Naive thymus-derived CD4-positive, alpha-beta T cell (primary cell): ENCODE results near the gene ADAMTS6. TPM values are rescaled to one million over a fixed set of nuclear protein-coding genes. Genes with fewer than 3 reads are reported as not detected.

ENCODE experiments used
- ATAC-seq: fragments of 150-1000 bp; cut with Tn5 transposase; 2 replicates; pipeline ENCODE4 v1.10.0; 2021; ENCODE audit warnings: mild to moderate bottlenecking, moderate library complexity
- CTCF ChIA-PET: fragments of 350-600 bp; sonication (Branson Sonifier 250); formaldehyde crosslinking; loops from one replicate; lab custom pipeline; 2021; ENCODE audit warnings: antibody characterized with exemption; lab: Charles Lee
- POLR2A ChIA-PET: fragments of 350-600 bp; sonication (Branson Sonifier 250); formaldehyde crosslinking; loops from one replicate; lab custom pipeline; 2021; ENCODE audit warnings: antibody characterized with exemption, inconsistent platforms; lab: Charles Lee
- DNase-seq, 9 donors: peaks; one replicate each; pipeline versions ENCODE4 v3.0.0 to v3.0.0-alpha.2; 2020 to 2022; ENCODE audit warnings: mixed read lengths in 1 of 9
- H3K27ac ChIP-seq: one replicate; pipeline ENCODE4 v1.7.0; 2013; ENCODE audit warnings: mild to moderate bottlenecking, low read depth, low read length, moderate library complexity
- H3K27me3 ChIP-seq, 2 donors: one replicate each; pipeline ENCODE4 v1.7.0; 2013; ENCODE audit warnings: low read length in 2 of 2, mild to moderate bottlenecking in 2 of 2, moderate library complexity in 2 of 2; ENCODE audit not compliant: control insufficient read depth in 2 of 2, insufficient read depth in 2 of 2
- H3K36me3 ChIP-seq, 3 experiments: 1 replicate in 2 of 3; 2 replicates in 1 of 3; pipeline ENCODE4 v1.7.0; 2013; ENCODE audit warnings: low read length in 3 of 3, mild to moderate bottlenecking in 3 of 3, moderate library complexity in 1 of 3; ENCODE audit not compliant: insufficient read depth in 3 of 3, control insufficient read depth in 2 of 3
- H3K4me1 ChIP-seq, 2 donors: one replicate each; pipeline ENCODE4 v1.7.0; 2013; ENCODE audit warnings: low read length in 2 of 2, mild to moderate bottlenecking in 2 of 2, moderate library complexity in 1 of 2; ENCODE audit not compliant: control insufficient read depth in 2 of 2, insufficient read depth in 2 of 2
- H3K4me3 ChIP-seq: 2 replicates; pipeline ENCODE4 v1.7.0; 2013; ENCODE audit warnings: mild to moderate bottlenecking, low read length
- H3K9me3 ChIP-seq, 3 experiments: 1 replicate in 2 of 3; 2 replicates in 1 of 3; pipeline ENCODE4 v1.7.0; 2013; ENCODE audit warnings: low read length in 3 of 3; ENCODE audit not compliant: control insufficient read depth in 2 of 3
- H3K27ac Mint-ChIP-seq, 9 donors: one replicate each; pipeline ENCODE4 v1.8.0; 2020 to 2022; ENCODE audit warnings: mixed read lengths in 9 of 9, mild to moderate bottlenecking in 8 of 9, moderate library complexity in 5 of 9, inconsistent platforms in 2 of 9
- H3K27me3 Mint-ChIP-seq, 5 donors: one replicate each; pipeline ENCODE4 v1.8.0; 2021 to 2022; ENCODE audit warnings: mixed read lengths in 5 of 5, mild to moderate bottlenecking in 1 of 5
- H3K36me3 Mint-ChIP-seq, 5 donors: one replicate each; pipeline ENCODE4 v1.8.0; 2020 to 2022; ENCODE audit warnings: mixed read lengths in 5 of 5, mild to moderate bottlenecking in 3 of 5, inconsistent platforms in 1 of 5
- H3K4me1 Mint-ChIP-seq, 7 donors: one replicate each; pipeline ENCODE4 v1.8.0; 2020 to 2022; ENCODE audit warnings: mixed read lengths in 7 of 7, mild to moderate bottlenecking in 3 of 7, inconsistent platforms in 1 of 7
- H3K4me3 Mint-ChIP-seq, 10 donors: one replicate each; pipeline ENCODE4 v1.8.0; 2020 to 2022; ENCODE audit warnings: mild to moderate bottlenecking in 10 of 10, mixed read lengths in 10 of 10, moderate library complexity in 6 of 10, inconsistent platforms in 2 of 10
- H3K9me3 Mint-ChIP-seq, 11 donors: one replicate each; pipeline ENCODE4 v1.8.0; 2020 to 2022; ENCODE audit warnings: mixed read lengths in 11 of 11, mild to moderate bottlenecking in 4 of 11, inconsistent platforms in 1 of 11, moderate library complexity in 1 of 11
- intact Hi-C, 2 donors: fragments of 100-400 bp; cut with micrococcal nuclease; formaldehyde crosslinking; loops; one replicate each; pipeline ENCODE4 v1.15.1; 2023
- polyA plus RNA-seq, 2 donors: library from polyadenylated mRNA; unstranded; fragments of 300-500 nt; fragmentation: Illumina TruSeq; gene quantifications; one replicate each; pipeline ENCODE4 v1.2.3, GENCODE V29; 2021
- total RNA-seq, 6 experiments: library from RNA in 5 of 6; stranded (reverse) in 5 of 6; gene quantifications; 1 replicate in 5 of 6; 2 replicates in 1 of 6; pipeline ENCODE4 v1.2.3 and lab custom pipeline; 2021 to 2026

The ADAMTS6 gene
- total and polyA plus RNA-seq, 7 experiments from 2014 or later, result 0.14 to 4.5 (median 2.6) TPM

- Histone ChIP-seq H3K9me3 (no peaks in the 10 kb centered on the region), H3K36me3 (no peaks in the 10 kb centered on the region), H3K27me3 (no peaks in the 10 kb centered on the region), H3K4me3 (no peak overlapping the region), H3K4me1 (no peaks in the 10 kb centered on the region), H3K27ac (no peak overlapping the region)
- ATAC-seq (no peak), DNase-seq (no peak)
- Mint-ChIP-seq H3K4me1 (no peaks in the 10 kb centered on the region), H3K4me3 (no peak overlapping the region), H3K9me3 (no peaks in the 10 kb centered on the region), H3K27ac (no peak overlapping the region), H3K36me3 (no peaks in the 10 kb centered on the region), H3K27me3 (peaks cover 0 to 4% (median 0%) of the 10 kb centered on the region in 5 donors)
- intact Hi-C loops, result no loop called here
- ChIA-PET CTCF (no interaction called here), POLR2A (no interaction called here)
Observed at GRCh38 chr5:65364907-65365306, 116.8 kb downstream of the ADAMTS6 start.

- peaks cover 0 to 3% (median 0%) of the 10 kb centered on the region in 7 donors for H3K4me1 Mint-ChIP-seq
- Histone ChIP-seq H3K9me3 (no peaks in the 10 kb centered on the region), H3K4me3 (no peak overlapping the region), H3K27me3 (no peaks in the 10 kb centered on the region), H3K36me3 (no peaks in the 10 kb centered on the region), H3K27ac (no peak overlapping the region), H3K4me1 (no peaks in the 10 kb centered on the region)
- ATAC-seq (no peak), DNase-seq (no peak)
- H3K9me3 Mint-ChIP-seq, result no peaks in the 10 kb centered on the region
- ChIA-PET CTCF (no interaction called here), POLR2A (no interaction called here)
- no peaks in the 10 kb centered on the region for H3K36me3 Mint-ChIP-seq
- intact Hi-C loops, result no loop called here
- no peak overlapping the region for H3K4me3 Mint-ChIP-seq
- peaks cover 0 to 4% (median 0%) of the 10 kb centered on the region in 5 donors for H3K27me3 Mint-ChIP-seq
- no peak overlapping the region for H3K27ac Mint-ChIP-seq
Observed at GRCh38 chr5:65363499-65363898, 118.2 kb downstream of the ADAMTS6 start.

- CTCF ChIA-PET, result no interaction called here
Observed at GRCh38 chr5:65359981-65360380, 121.7 kb downstream of the ADAMTS6 start.

GRCh38 chr5:65359569-65359968 lies 122.2 kb downstream of the ADAMTS6 start:
- intact Hi-C loops, result no loop called here
- Mint-ChIP-seq H3K4me1 (peaks cover 0 to 3% (median 0%) of the 10 kb centered on the region in 7 donors), H3K27ac (no peak overlapping the region), H3K9me3 (no peaks in the 10 kb centered on the region), H3K36me3 (no peaks in the 10 kb centered on the region), H3K27me3 (peaks cover 0 to 6% (median 4%) of the 10 kb centered on the region in 5 donors), H3K4me3 (no peak overlapping the region)
- Histone ChIP-seq H3K27ac (no peak overlapping the region), H3K9me3 (no peaks in the 10 kb centered on the region), H3K4me3 (no peak overlapping the region), H3K36me3 (no peaks in the 10 kb centered on the region), H3K4me1 (no peaks in the 10 kb centered on the region), H3K27me3 (no peaks in the 10 kb centered on the region)
- POLR2A ChIA-PET, result no interaction called here
- ATAC-seq, result no peak
- no peak for DNase-seq
- CTCF ChIA-PET, result no interaction called here

More at GRCh38 chr5:65359981-65360380, 121.7 kb downstream of the ADAMTS6 start:
- H3K27ac ChIP-seq, result no peak overlapping the region
- intact Hi-C loops, result no loop called here
- POLR2A ChIA-PET, result no interaction called here
- H3K4me1 ChIP-seq, result no peaks in the 10 kb centered on the region
- H3K27me3 ChIP-seq, result no peaks in the 10 kb centered on the region
- no peaks in the 10 kb centered on the region for H3K9me3 ChIP-seq
- H3K36me3 Mint-ChIP-seq, result no peaks in the 10 kb centered on the region
- no peak overlapping the region for H3K27ac Mint-ChIP-seq
- ATAC-seq, result no peak
- H3K4me1 Mint-ChIP-seq, result peaks cover 0 to 3% (median 0%) of the 10 kb centered on the region in 7 donors
- peaks cover 0 to 6% (median 4%) of the 10 kb centered on the region in 5 donors for H3K27me3 Mint-ChIP-seq
- H3K9me3 Mint-ChIP-seq, result no peaks in the 10 kb centered on the region
- no peaks in the 10 kb centered on the region for H3K36me3 ChIP-seq
- no peak overlapping the region for H3K4me3 Mint-ChIP-seq
- no peak overlapping the region for H3K4me3 ChIP-seq
- DNase-seq, result no peak

GRCh38 chr5:65356274-65356673 lies 125.4 kb downstream of the ADAMTS6 start:
- Mint-ChIP-seq H3K27me3 (peaks cover 0 to 6% (median 4%) of the 10 kb centered on the region in 5 donors), H3K27ac (no peak overlapping the region), H3K4me3 (no peak overlapping the region), H3K4me1 (peaks cover 0 to 3% (median 0%) of the 10 kb centered on the region in 7 donors), H3K9me3 (no peaks in the 10 kb centered on the region), H3K36me3 (no peaks in the 10 kb centered on the region)
- no peaks in the 10 kb centered on the region for H3K36me3 ChIP-seq
- H3K4me3 ChIP-seq, result no peak overlapping the region
- ATAC-seq, result no peak
- no peaks in the 10 kb centered on the region for H3K27me3 ChIP-seq
- intact Hi-C loops, result no loop called here
- DNase-seq, result no peak
- ChIA-PET POLR2A (no interaction called here), CTCF (no interaction called here)
- H3K4me1 ChIP-seq, result no peaks in the 10 kb centered on the region
- no peaks in the 10 kb centered on the region for H3K9me3 ChIP-seq
- no peak overlapping the region for H3K27ac ChIP-seq

GRCh38 chr5:65355301-65355700 lies 126.4 kb downstream of the ADAMTS6 start:
- no peaks in the 10 kb centered on the region for H3K27me3 ChIP-seq
- DNase-seq, result no peak

GRCh38 chr5:65341835-65342234 lies 139.9 kb downstream of the ADAMTS6 start:
- DNase-seq (no peak), ATAC-seq (no peak)
- H3K27ac Mint-ChIP-seq, result no peak overlapping the region
- ChIA-PET CTCF (no interaction called here), POLR2A (no interaction called here)
- H3K36me3 Mint-ChIP-seq, result peaks cover 0 to 23% (median 6%) of the 10 kb centered on the region in 5 donors
- H3K4me3 Mint-ChIP-seq, result no peak overlapping the region
- peaks cover 0 to 5% (median 0%) of the 10 kb centered on the region in 5 donors for H3K27me3 Mint-ChIP-seq
- Histone ChIP-seq H3K4me1 (no peaks in the 10 kb centered on the region), H3K4me3 (no peak overlapping the region), H3K9me3 (peaks cover 0 to 19% (median 0%) of the 10 kb centered on the region in 3 experiments), H3K27ac (no peak overlapping the region), H3K27me3 (no peaks in the 10 kb centered on the region), H3K36me3 (no peaks in the 10 kb centered on the region)
- intact Hi-C loops, result no loop called here
- H3K4me1 Mint-ChIP-seq, result no peaks in the 10 kb centered on the region
- peaks cover 4 to 61% (median 20%) of the 10 kb centered on the region in 11 donors for H3K9me3 Mint-ChIP-seq

More at GRCh38 chr5:65355301-65355700, 126.4 kb downstream of the ADAMTS6 start:
- Mint-ChIP-seq H3K27ac (no peak overlapping the region), H3K4me1 (peaks cover 0 to 3% (median 0%) of the 10 kb centered on the region in 7 donors), H3K36me3 (no peaks in the 10 kb centered on the region), H3K4me3 (no peak overlapping the region), H3K27me3 (peaks cover 0 to 6% (median 4%) of the 10 kb centered on the region in 5 donors), H3K9me3 (no peaks in the 10 kb centered on the region)
- no peaks in the 10 kb centered on the region for H3K4me1 ChIP-seq
- no peak overlapping the region for H3K4me3 ChIP-seq
- no peak overlapping the region for H3K27ac ChIP-seq
- ChIA-PET POLR2A (no interaction called here), CTCF (no interaction called here)
- intact Hi-C loops, result no loop called here
- H3K36me3 ChIP-seq, result no peaks in the 10 kb centered on the region
- no peak for ATAC-seq
- no peaks in the 10 kb centered on the region for H3K9me3 ChIP-seq
